G401.6 (cell line): Measurements from ENCODE around the gene ASTL.
"Not testable (repeated sequence)": the region's sequence is repeated elsewhere in the genome, so short reads cannot be mapped to it uniquely, and the experiment has no call there.

ENCODE experiments used
- FAIRE-seq: peaks from 2 replicates; lab custom pipeline; 2012; peaks lifted over from hg19 to GRCh38; lab: Jason Lieb, UNC

The ASTL gene

DNA sequence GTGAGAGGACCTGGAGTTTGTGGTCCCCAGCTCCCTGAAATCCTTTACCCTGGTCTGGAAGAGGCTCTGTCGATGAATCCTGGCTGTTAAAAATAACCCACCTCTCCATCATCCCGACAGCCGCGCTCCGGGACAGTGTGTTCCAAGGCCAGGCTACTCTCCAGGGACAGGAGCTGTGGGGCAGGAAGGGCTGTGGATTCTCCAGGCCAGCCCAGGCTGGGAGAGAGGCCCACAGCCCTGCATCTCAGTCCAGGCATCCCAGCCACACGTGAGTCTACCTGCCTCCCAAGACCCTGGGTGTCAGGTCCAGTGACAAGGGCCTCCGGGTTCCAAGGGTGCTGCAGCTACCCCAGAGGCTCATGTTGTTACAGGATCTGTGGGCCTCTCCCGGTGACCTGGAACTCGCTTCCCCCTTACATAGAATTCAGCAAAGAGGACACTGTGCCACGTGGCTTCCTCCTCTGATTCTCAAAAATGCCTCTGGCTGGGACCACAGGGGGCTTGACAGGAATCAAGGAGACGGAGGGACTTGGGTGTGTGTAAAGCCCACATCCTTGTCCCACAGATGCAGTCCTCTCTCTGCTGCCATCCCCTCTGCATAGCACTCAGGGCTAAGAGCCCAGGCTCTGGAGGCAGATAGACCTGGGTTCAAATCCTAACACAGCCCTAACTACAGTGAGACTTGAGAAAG is 39.3 kb downstream of the ASTL start:
- FAIRE-seq, result no peak

GRCh38 chr2:96097951-96098823 is 40.1 kb downstream of the ASTL start:
- FAIRE-seq, result no peak

- no peak for FAIRE-seq
Observed at GRCh38 chr2:96097441-96097840, 40.9 kb downstream of the ASTL start.

DNA sequence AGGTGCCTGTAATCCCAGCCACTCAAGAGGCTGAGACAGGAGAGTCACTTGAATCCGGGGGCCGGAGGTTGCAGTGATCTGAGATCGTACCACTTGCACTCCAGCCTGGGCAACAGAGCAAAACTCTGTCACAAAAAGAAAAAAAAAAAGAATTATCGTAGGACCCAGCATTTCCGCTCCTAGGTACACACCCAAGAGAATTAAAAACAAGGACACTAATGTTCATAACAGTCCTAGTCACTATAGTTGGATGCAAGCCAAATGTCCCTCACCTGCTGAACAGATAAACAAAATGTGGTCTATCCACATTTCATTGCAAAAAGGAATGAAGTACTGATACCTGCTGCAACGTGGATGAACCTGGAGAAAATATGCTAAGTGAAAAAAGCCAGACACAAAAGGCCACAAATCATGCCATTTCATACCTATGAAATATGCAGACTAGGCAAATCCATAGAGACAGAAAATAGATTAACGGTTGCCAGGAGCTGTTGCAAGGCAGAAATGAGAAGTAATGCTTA is 43.1 kb downstream of the ASTL start:
- no peak for FAIRE-seq

DNA sequence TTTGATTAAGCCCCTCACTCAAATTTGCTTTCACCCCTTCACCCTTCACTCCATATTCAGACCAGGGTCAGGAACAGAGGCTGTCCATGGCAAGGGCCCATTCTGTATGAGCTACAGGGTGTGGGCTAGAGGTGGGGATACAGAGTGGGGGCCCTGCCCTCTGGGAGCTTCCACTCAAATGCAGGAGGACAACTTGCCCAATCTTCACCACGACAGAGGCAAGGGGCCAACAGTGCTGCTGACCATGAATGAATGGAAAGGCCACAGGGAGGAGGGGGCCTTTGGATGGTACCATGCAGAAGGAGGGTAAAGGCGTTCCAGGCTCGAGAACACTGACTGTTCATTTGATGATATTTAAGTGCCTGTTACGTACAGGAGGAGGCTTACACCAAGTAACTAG is 44.8 kb downstream of the ASTL start:
- no peak for FAIRE-seq

DNA sequence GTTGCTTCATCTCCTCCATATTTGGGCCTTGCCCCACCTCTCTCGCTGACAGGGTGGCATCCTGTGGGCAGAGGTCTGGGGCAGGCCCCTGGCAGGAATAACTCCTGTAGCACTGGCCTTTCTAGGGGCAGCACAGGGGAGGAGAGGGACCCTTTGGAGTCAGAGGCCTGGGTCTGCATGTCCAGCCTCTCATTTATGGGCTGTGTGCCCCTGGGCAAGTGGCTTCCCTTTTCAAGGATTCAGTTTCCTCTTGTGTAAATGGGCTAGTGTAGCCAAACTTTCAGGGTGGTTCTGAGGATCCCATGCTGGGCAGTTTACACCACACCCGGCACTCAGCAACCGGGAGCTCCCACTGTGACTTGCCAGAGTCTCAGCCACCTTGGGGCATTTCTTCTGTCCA is 45.4 kb downstream of the ASTL start:
- no peak for FAIRE-seq

- FAIRE-seq, result no peak
Observed at GRCh38 chr2:96092573-96092877, 45.8 kb downstream of the ASTL start.

DNA sequence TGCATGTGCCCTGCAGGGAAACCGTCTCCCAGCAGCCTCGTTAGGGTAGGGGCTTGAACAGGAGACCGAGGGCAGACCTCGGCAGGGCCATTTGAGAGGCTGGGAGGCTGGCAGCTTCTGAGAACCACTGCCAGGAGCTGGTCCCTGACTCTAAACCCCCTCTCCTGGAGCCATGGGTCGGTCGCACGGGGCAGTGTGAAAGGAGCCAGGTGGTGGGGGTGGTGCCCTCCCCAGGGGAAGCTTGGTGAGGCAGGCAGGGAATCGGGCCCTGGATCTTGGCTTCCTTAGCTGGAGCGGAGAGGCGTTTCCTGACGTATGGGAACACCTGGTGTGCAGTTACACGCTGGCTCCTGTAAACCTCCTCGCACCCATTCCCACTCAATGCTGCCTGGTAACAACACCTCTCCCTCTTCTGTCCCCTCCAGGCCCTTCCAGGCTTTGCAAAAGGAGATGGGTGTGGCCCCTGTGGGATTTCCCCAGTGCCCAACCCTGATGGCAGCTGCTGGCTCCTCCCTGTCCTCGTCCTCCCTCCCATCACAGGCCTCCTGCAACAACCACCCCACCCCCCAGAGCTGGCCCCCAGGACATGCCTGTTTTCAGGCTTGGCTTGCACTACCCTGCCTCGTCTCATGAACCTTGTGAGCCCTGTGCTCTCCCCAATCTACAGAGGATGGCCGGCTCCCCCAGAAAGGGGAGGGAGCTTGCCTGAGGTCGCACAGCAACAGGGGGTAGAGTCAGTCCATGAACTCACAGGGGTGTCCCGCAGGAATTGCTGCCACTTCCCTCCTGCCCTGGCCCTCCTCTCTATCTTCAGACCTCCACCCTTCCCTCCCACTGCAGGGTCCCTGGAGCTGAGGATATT is 46.4 kb downstream of the ASTL start:
- no peak for FAIRE-seq

DNA sequence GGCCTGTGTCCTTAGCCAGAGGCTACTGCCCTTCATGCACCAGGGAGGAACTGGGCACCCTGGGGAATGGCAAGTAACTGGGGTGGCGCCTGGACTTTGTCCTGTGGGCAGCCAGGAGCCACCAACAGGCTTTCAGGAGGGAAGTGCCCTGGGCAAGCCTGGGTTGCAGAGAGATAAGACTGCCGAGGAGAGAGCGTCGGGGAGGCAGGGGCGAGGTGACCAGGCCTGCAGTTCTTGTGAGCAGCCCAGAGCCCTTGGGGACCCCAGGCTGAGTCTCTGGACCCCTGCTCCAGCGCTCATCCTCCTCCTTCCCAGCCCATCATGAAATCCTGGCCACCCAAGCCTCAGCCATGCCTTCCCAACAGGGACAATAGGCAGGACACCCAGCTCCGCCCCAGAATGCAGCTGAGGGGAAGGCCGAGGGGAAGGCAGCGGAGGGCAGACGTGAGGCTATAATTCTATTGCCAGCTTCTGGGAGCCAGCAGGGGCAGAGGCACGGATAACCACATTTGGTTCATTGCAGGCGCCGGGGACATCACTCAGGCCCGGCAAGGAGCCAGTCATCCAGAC is 47.1 kb downstream of the ASTL start:
- FAIRE-seq, result no peak

DNA sequence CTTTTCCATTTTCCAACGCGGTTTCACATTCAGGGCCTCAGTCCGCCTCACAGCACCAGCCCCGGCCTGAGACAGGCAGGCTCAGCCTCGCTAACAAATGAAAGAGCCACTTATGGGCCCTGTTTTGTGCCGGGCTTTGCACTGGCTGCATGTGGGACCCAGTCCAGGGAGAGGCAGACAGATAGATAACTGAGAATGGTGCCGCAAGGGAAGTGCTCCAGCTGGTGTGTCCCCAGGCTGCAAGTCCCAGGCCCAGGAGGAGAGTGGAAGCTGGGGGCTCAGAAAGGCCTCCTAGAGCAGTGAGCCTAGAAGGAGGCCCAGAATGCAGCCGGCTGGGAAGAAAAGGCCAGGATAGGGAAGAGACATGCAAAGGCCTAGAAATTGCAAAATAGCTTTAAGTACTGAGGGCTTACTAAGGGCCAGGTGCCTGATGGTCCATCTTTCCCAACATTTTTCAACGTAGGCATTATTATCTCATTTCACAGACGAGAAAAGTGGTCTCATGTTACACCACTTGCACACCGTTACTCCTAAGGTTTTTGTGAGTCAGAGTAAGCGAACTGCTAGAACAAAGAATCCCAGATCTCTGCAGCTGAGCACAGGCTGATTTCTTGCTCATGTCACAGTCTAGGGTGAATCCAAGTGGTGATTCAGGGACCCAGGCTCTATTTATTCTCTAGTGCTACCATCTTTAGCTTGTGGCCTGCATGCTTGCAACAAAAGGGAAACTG is 47.9 kb downstream of the ASTL start:
- no peak for FAIRE-seq

DNA sequence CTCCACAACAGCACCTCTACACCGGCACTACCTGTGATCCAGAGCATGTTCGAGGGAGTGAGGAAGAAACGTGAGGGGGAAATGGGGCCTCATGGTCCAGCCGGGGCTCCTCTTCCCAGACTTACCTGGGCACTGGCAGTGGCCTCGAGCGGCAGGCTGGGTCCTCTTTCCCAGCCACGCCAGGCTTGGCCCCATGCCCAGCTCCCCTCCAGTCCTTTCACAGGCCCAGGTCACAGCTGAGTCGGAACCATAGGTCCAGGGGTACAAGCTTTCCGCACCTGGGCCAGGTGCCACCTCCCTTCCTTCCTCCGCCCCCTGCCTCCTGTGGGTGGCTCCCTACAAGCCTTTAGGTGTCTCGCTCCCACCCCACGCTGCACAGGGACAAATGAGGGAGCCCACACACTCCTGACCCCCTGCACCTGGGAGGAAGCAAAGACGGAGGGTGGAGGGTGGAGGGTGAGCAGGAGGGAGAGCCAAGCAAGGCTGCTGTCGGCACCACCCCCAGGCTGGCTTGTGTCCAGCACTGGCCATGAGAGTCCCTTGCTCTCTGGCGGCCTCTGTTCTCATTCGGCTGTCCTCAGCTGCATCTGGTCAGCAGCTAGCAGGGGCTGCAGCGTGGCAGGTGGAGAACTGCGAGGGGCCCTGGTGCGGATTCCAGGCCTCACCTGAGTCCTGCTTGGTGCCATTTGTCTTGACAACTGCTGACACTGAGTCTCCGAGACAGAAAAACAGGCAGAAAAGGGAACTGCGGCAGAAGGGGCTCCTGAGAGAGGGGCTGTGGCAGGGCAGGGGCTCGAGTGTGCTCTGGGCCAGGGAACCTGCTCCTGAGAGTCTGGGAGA is 48.7 kb downstream of the ASTL start:
- no peak for FAIRE-seq

- no peak for FAIRE-seq
Observed at GRCh38 chr2:96088340-96089335, 49.7 kb downstream of the ASTL start.

GRCh38 chr2:96087130-96087529 is 51.2 kb downstream of the ASTL start:
- no peak for FAIRE-seq

DNA sequence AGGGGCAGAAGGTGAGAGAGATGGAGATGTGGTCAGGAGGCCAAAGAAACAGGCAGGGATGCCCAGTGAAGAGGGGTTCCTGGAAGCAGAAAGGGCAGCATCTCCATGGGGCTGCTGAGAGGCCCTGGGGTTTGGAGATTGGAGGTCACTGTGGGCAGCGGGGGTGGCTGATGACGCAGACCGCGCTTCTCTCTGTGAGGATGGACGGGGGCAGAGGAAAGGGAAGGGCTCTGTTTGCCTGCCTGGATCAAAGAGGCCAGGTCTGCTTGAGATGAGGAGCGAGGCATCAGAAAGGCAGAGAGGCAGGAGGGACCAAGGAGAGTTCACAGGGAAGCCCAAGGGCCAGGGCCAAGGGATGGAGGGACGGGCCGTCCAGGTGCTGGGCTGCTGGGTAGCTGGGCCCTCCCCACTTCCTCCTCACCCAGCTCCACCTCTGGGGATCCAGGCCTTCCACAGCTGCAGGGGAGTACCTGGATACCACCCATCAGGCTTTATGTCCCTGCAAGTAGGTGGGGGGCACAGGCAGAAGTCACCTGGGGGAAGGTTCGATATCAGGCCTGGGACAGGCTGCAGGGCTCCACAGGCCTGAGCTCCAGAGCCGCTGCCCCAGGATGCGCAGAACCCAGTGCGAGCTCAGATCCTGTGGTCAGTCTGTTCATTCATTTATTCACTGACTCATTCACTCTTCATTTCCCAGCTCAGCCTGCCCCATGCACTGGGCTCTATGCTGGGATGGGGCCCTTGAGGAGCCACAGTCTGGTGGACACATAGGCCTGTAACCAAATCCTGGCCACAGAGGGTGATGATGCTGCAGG is 52.6 kb downstream of the ASTL start:
- no peak for FAIRE-seq

DNA sequence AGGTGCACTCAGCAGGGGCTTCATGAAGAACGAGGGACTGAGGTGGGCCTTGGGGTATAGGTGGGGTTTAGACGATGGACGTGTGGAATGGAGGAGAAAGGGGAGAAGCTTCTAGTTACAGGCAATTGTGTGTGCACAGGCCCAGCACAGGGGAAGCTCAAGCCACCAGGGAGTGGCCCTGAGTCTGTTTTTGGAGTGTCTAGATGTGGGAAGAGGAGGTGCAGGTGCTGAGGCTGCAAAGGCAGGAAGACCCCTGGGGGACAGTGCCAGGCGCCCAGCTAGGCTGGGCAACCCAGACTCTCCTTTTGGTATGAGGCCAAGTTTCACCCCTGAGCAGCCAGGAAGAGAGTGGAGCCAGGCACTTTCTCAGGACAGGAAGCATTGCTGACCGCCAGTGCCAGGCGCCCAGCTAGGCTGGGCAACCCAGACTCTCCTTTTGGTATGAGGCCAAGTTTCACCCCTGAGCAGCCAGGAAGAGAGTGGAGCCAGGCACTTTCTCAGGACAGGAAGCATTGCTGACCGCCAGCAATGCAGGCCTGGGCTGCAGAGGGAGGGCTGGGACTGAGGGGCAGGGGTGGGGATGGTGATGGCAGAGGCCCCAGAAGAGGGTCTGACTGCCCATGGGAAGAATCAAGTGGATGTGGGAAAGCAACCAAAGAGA is 53.3 kb downstream of the ASTL start:
- not testable (repeated sequence) for FAIRE-seq

DNA sequence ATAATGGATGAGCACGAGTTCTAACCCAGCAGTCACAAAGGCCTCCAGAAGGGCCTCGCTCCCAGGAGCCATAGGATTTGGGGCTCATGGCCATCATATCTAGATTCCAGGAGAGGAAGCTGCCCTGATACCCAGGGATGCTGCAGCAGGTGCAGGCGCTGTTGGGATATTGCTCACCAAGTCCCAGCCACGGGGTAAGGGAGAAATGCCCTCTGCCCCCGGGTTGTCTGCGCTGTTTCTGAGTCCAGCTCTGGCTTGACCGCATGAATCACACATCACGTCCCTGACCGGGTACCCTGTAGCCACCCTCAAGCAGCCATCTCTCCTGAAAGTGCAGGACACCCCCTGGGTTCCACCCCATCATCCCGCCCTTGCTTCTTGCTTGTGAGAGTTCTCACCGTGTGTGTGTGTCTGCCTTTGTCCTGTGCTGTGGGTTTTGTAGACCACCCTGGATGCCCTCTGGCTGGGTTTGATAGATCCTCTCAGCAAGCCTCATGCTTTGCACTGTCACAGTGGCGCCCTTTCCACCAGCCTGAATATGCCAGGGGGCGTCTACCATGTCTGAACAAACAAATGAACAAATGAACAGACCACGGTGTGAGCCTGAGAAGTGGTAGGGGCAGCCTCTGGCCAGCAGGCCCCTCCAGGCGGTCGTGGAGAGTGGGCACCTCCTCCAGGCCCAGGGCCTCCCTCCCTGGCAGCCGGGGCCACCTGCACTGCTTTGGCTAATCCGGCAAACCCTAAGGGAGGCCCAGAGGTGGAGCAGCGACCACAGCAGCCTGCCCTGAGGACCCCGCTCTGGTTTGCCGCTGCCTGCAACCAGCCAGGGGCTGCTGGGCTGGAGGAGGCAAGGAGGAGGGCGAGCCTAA is 54.1 kb downstream of the ASTL start:
- no peak for FAIRE-seq
